Fibroblast of skin of left biceps (primary cell): ENCODE measurements around the gene RGS11.
"Not testable (repeated sequence)": the region's sequence is repeated elsewhere in the genome, so short reads cannot be mapped to it uniquely, and the experiment has no call there.

Experiments used
- DNase-seq, 2 experiments: peaks; one replicate each; pipeline ENCODE4 v3.0.0-alpha.2; 2013; ENCODE audit warnings: low read depth in 2 of 2

RGS11 gene

DNA sequence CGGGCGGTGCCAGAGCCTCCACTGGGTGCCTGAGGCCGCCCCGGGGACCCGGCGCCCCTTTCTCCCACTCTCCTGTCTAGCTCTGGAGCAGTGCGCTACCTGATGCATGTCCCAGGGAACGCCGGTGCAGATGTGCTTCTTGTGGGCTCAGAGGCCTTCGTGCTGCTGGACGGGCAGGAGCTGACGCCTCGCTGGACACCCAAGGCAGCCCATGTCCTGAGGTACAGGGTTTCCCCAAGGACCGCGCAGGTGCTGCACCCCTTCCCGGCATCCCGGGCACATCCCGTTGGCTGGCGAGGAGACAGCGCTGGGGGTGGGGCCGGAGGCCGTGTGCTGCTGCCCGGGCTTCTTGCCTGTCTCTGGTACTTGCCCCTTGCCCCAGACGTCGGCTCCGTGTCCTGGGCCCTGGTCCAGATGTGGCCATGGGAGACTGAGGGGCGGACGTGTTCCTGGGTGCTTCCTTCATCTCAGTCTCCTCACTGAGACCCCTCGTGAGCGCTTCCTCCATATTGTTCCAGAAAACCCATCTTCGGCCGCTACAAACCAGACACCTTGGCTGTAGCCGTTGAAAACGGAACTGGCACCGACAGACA lies 12.5 kb downstream of the RGS11 start:
- DNase-seq = no peak

DNA sequence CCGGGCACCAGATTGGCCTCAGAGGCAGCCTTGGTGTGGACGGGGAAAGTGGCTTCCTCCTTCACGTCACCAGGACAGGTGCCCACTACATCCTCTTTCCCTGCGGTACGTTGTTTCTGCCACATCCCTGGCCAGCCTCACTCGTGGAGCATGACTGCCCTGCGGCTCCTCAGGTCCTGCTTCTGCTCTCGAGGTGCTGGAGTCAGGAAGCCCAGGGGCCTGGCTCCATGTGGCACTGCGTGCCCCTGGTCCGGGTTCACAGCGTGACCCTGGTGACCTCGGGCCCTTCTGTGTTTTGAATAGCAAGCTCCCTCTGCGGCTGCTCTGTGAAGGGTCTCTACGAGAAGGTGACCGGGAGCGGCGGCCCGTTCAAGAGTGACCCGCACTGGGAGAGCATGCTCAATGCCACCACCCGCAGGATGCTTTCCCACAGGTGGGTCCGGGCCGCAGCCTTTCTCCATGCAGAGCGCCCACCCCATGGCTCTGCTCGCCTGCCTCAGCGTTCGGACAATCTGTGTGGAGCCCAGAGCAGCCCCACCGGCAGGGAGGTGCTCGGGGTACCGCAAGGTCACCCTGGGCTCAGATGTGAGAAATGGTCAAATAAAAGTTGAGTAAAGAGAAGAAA lies 13.5 kb downstream of the RGS11 start:
- DNase-seq = no peak

DNA sequence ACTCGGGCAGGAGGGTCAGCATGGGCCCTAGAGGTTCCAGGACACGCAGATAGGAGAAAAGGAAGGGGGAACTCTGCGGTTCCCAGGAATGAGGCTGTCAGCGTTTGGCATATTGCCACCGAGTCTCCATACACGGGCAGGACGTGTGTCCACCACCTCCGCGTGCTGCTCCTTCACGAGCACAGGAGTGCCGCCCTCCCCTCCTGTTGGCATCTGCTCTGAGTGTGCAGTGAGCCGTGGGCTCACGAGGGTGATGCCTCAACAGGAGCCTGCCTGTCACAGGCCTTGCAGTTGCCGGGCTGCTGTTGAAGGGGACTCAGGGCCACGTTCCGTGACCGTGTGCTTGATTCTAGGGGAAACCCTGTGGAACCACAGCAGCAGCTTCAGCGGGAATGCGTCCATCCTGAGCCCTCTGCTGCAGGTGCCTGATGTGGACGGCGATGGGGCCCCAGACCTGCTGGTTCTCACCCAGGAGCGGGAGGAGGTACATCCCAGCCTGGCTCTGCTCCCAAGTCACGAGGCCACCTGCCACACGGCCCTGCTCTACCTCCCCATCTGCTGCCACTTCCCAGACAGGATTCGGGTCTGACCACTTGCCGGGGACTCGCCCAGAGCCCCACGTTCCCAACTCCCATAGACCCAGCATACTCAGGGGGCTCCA lies 14.6 kb downstream of the RGS11 start:
- no peak for DNase-seq

DNA sequence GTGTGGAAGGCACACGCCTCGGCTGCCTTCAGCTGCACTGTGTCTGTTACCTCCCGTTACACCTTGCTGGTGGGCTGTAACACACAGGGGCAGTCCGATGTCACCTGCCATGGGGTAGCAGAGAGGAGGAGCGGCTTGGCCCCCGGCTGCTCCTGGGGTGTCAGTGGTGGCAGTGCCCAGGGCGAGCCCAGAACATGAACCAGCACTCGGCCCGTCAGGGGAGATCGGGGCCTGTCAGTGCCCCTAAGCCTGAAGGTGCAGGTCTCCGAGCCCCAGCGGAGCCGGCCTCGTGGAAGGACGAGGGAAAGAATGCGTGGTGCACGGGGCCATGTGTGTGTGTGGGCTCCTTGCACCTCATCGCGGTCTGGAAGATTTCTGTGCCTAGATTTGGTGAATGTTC lies 15.4 kb downstream of the RGS11 start:
- no peak for DNase-seq

DNA sequence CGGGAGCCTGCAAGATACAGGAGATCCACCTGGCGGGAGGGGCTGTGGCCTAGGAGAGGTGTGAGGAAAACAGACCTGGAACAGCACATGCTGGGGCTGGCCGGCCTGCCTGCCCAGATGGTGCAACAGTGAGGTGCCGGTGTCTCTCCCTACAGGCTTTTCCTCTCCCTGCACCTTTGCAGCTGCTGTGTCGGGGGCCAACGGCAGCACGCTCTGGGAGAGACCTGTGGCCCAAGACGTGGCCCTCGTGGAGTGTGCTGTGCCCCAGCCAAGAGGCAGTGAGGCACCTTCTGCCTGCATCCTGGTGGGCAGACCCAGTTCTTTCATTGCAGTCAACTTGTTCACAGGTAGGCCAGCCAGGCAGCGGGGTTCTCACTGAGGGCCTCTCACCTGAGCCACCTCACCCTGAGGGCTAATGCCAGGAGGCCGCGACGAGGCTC lies 15.9 kb downstream of the RGS11 start:
- no peak for DNase-seq

DNA sequence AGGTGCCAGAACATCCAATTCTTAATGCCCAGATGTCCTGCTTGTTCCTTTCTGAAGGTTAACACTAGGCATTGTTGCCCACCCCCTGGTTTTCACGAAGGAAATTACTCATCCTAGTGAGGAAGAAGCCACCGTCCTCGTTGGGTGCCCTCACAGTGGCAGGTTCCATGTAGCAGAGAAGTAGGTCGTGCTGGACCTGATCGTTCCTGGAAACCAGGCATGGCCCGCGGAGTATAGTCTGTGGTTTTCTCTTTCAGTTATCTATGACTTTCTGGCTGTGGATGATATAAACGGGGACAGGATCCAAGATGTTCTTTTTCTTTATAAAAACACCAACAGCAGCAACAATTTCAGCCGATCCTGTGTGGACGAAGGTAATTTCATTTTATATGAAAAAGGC lies 16.5 kb downstream of the RGS11 start:
- no peak for DNase-seq

DNA sequence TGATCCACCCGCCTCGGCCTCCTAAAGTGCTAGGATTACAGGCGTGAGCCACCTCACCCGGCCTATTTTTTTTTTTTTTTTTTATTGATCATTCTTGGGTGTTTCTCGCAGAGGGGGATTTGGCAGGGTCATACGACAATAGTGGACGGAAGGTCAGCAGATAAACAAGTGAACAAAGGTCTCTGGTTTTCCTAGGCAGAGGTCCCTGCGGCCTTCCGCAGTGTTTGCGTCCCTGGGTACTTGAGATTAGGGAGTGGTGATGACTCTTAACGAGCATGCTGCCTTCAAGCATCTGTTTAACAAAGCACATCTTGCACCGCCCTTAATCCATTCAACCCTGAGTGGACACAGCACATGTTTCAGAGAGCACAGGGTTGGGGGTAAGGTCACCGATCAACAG lies 17.7 kb downstream of the RGS11 start:
- DNase-seq = not testable (repeated sequence)

DNA sequence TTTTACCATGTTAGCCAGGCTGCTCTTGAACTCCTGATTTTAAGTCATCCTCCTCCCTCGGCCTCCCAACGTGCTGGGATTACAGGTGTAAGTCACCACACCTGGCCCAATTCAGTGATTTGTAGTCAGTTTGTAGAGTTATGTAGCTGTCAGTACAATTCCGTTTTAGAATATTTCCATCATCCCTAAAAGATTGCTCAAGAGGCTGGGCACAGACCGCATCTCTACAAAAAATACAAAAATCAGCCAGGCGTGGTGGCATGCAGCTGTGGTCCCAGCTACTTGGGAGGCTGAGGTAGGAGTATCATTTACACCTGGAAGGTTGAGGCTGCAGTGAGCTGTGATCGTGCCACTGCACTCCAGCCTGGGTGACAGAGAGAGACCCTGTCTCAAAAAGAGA lies 20.6 kb downstream of the RGS11 start:
- no peak for DNase-seq

DNA sequence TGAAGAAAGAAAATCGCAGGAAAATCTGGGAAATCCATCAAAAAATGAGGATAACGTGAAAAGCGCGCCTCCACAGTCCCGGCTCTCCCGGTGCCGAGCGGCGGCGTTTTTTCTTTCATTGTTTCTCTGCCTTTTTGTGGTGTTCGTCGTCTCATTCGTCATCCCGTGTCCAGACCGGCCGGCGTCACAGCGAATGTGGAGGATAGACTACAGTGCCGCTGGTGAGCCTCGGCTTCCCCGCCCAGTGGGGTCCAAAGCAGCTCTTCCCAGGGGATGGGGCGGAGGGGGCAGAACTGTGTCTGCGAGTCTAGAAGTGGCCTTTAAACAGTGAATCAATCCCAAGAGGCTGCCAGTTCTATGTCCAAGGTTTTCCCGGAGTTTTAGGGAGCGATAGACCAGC lies 21.3 kb downstream of the RGS11 start:
- no peak for DNase-seq

DNA sequence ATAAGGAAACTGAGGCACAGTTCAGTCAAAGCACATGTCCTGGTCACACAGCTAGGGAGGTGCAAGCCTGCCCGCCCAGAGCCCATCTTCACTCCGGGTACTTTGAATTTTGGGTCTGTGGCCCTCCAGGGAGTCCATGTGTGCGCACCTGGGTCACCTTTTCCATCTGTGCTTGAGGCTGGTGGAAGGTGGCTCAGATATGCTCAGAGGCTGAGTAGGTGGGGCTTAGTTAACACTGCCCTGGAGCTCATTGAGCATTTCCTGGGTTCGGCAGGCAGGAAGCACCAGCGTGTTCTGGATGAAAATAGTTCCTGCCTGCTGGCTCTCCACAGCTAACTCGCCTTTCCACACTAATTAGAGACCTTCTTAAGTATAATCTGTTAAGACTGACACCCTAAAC lies 21.9 kb downstream of the RGS11 start:
- no peak for DNase-seq

DNA sequence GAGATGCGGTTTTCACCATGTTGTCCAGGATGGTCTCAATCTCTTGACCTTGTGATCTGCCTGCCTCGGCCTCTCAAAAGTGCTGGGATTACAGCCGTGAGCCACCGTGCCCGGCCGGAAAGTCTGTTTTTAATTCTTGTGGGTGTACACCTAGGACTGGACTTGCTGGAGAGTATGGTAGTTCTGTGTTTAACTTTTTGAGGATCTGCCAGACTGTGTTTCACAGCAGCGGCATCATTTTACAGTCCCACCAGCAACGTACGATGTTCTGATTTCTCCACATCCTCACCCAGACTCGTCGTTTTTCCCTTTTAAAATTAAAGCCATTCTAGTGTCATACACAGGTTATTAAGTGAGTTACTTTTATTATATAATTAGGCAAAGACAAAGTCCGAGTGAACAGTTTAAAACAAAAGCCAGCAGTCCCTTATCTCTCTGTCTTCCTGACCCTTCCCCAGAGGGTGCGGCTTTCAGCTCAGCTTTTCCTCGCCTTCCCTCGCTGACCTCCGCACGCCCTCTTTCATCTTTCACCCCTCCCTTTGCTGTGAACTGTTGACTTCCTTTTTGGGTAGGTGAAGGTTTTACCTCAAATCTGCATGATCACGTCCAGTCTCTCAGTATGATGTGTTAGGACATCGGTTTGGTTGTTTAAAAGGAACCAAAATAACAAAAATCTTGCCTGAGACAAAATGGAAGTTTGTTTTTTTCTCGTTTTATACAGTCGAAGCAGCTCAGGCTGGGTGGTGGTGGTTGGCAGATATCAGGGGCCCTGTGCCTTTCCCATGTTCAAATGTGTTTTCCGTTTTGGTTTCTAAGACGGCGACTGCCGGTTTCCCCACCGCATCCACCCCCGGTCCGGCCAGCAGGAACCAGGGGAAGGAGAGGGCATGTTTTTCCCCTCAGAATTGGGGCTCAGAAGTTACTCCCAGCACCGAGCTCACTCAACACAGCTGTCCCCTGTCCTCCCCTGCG lies 23.1 kb downstream of the RGS11 start:
- no peak for DNase-seq

DNA sequence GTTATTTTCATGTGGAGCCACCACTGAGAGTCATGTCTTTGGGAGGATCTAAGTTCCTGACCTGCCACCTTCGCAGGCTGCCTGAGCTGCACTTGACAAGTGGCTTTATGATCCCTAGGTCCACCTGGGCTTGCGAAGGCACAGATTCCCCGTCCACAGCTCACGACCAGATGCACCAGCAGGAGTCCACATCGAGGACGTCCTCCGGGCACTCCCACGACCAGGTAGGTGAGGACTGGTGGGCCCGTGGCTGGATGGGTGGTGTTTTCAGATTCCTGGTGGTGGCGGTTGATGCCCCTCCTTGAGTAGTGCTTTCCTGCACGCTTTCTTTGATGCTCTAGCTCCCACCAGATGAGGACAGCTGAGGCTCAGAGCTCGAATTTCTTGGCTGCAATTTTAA lies 26.3 kb downstream of the RGS11 start:
- DNase-seq = no peak

DNA sequence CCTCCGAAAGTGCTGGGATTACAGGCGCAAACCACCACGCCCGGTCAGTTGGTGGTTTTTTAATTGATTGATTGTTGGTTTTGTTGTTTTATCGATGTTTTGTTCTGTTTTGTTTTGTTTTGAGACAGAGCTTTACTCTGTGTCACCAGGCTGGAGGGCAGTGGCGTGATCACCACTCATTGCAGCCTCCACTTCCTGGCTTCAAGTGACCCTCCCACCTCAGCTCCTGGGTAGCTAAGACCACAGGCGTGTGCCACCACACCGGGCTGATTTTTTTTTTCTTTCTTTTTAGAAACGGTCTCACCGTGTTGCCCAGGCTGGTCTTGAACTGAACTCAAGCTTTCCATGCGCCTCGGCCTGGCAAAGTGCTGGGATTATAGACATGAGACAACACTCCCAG lies 28.7 kb downstream of the RGS11 start:
- no peak for DNase-seq

DNA sequence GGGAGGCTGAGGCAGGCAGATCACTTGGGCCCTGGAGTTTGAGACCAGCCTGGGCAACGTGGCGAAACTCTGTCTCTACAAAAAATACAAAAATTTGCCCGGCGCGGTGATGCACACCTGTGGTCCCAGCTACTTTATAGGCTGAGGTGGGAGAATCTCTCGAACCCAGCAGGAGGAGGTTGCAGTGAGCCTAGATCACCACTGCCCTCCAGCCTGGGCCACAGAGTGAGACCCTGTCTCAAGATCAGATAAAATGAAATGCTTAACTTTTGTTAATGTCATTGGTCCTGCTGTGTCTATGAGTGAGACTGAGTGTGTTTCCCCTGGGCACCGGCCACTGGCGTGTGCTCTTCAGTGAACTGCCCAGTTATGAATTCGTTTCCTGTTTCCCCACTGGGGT lies 30.6 kb downstream of the RGS11 start:
- no peak for DNase-seq

DNA sequence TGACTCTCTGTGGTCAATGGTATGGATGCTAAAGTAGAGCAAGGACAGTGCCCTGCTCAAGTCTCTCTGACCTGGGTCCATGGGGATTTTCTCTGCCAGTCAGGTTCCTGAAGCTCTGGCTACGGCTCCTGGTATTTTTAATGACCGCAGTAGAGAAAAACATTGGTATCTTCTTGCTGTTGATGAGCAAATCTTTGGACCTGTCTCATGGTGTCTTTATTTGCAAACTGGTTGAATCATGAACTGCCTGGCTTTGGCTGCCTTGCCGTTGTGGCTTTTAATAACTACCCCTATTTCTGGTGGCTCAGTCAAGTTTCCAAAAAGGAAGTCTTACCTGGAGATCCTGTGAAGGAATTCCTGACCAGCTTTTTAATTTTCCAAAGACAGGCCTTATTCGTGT lies 32.4 kb downstream of the RGS11 start:
- DNase-seq = no peak

DNA sequence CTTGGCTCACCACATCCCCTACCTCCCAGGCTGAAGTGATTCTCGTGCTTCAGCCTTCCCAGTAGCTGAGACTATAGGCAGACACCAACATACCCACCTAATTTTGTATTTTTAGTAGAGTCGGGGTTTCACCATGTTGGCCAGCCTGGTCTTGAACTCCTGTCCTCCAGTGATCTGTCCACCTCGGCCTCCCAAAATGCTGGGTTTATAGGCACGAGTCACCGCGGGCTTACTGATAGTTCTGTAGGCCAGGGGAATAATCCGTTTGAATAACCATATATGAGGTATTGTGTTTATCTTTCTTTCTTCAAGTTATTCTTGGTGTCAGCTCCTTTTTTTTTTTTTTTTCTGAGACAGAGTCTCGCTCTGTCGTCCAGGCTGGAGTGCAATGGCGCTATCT lies 33.5 kb downstream of the RGS11 start:
- DNase-seq = no peak

DNA sequence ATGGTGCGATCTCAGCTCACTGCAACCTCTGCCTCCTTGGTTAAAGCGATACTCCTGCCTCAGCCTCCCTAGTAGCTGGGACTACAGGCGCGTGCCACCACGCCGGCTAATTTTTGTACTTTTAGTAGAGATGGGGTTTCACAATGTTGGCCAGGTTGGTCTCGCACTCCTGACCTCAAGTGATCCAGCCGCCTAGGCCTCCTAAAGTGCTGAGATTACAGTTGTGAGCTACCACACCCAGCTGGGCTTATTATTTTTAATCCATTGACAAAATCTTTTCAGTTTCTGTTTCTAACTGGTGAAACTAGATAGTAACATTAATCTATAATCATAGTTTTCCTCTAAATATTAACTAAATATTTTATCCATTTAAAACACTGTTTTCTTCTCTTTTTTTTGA lies 35.2 kb downstream of the RGS11 start:
- no peak for DNase-seq

DNA sequence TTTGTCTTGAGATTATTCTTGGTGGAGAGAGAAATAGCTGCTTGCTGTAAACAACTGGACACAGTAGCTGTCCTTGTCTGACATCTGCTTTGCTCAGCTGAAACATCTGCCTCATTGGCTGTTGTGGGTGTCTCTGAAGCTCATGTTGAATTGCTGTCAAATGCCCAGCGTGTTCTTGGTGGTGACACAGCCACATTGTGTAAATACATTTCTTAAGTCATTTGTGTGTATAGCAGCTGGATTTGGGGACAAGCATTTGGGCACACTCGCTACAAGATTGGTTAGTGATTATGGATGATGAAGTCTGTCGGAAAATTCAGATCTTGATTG lies 35.8 kb downstream of the RGS11 start:
- DNase-seq = no peak

DNA sequence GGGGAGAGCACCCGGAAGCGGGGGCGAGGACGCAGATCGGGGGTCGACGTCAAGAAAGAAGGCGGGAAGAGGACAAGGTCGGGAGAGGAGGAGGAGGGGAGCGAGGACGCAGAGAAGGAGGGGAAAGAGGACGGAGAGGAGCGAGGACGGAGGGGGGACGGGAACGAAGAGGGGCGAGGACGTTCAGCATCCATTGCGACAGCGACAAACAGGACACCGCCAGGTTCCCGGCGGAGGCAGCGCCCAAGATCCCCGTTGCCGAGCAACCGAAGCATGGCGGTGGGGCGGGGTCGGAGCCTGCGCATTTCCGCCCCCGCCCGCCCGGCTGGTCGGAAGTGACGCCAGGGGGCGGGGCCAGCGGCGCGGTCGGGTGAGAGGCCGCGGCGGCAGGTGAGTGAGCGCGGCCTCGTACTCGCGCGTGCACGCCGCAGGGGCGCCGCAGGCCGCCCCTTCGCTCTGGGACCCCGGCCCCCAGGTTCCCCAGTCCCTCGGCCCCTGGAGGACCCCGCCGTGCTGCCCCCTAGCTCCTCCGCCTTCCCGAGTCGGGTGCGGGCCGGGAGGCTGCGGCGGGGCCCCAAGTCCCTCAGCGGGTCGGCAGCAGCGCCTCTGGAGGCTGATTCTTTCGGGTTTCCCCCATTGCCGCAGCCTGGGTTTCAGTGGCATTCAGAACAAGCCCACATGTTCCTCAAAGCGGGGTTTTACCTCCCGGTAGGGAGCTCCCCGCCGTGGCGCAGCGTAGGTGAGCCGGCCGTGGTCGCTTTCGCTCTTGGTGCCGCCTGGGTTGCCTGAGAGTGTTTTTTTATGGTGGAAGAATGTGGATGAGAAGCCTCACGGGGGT lies 41.1 kb downstream of the RGS11 start, which contains the start of gene FAM234A:
Gene FAM234A (plus strand): TSS at position 354 of the 838 bp plus-strand sequence. CDS start 19,593 bp downstream, outside the sequence.
- peak; percentile 60 to 70 for DNase-seq

DNA sequence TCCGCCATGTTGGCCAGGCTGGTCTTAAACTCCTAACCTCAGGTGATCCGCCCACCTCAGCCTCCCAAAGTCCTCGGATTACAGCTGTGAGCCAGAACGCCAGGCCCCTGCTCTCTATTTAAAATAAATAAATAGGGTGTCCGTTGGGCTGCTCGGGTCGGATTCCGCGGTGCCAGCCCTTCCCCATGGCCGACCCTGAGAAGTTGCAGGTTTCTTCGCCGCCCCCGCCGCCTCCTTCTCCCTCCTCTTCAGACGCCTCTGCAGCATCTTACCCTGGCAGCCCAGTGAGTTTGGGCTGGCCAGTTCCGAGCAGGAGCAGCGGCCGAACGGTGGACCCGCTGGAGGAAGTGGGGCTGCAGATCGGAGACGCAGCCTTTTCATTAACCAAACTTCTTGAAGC lies 44.8 kb downstream of the RGS11 start:
- no peak for DNase-seq

DNA sequence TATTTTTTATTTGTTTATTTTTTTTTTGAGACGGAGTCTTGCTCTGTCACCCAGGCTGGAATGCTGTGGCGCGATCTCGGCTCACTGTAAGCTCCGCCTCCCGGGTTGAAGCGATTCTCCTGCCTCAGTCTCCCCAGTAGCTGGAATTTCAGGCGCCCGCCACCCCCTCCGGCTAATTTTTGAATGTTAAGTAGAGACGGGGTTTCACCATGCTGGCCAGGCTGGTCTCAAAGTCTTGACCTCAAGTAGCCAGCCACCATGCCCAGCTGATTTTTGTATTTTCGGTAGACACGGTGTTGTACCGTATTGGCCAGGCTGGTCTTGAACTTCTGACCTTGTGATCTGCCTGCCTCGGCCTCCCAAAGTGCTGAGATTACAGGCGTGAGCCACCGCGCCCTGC lies 45.4 kb downstream of the RGS11 start:
- DNase-seq = not testable (repeated sequence)
